ENCODE results near the gene CKAP4.

CKAP4 gene, protein sequence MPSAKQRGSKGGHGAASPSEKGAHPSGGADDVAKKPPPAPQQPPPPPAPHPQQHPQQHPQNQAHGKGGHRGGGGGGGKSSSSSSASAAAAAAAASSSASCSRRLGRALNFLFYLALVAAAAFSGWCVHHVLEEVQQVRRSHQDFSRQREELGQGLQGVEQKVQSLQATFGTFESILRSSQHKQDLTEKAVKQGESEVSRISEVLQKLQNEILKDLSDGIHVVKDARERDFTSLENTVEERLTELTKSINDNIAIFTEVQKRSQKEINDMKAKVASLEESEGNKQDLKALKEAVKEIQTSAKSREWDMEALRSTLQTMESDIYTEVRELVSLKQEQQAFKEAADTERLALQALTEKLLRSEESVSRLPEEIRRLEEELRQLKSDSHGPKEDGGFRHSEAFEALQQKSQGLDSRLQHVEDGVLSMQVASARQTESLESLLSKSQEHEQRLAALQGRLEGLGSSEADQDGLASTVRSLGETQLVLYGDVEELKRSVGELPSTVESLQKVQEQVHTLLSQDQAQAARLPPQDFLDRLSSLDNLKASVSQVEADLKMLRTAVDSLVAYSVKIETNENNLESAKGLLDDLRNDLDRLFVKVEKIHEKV

DNA sequence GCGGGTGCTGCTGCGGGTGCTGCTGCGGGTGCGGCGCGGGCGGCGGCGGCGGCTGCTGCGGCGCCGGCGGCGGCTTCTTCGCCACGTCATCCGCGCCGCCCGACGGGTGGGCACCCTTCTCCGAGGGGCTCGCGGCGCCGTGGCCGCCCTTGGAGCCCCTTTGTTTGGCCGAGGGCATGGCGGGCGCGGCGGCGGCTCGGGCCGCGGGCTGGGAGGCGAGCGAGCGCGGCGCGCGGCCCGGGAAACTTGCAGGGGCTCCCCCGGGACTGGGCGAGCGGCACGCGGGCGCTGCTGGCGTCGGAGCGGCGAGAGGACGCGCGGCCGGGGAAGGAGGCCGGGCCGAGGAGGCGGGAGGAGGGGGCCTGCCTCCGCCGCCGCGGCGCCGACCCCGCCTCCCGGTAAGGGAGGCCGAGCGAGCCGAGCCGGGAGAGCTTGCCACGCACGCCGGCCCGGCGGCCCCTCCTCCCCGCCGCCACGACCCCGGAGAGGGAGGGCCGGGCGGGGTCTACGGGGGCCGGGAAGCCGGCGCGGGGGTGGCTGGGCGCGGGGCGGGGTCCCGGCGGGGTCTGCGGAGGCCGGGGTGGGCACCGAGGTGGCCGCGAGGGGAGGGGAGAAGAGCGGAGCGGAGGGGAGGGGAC, at the start of gene CKAP4:
Gene CKAP4, minus strand, starts transcription at position 347 of the 638 bp plus-strand sequence. Its CDS starts 169 bp downstream, at position 178.
- peak within 1 kb of the TSS; percentile 81 for H3K27ac ChIP-seq

DNA sequence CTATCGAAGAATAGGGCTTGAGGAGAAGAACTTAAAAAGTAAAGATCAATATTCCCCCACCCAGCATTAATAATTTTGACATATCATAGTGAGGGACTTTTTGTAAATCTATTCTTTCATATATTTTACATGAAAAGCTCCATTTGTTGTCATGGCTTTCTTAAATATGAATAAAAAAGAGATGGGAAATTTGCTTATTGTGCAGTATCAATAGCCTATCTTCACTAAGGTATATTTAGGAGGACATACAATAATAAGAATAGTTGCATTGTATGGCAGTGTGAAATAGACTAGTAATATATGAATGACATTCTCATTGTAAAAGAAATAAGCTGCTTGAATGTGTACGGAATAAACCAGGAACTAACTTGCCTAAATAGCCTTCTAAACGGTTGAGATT, 49.3 kb upstream of the CKAP4 start:
- TF ChIP-seq, protein P1, sequence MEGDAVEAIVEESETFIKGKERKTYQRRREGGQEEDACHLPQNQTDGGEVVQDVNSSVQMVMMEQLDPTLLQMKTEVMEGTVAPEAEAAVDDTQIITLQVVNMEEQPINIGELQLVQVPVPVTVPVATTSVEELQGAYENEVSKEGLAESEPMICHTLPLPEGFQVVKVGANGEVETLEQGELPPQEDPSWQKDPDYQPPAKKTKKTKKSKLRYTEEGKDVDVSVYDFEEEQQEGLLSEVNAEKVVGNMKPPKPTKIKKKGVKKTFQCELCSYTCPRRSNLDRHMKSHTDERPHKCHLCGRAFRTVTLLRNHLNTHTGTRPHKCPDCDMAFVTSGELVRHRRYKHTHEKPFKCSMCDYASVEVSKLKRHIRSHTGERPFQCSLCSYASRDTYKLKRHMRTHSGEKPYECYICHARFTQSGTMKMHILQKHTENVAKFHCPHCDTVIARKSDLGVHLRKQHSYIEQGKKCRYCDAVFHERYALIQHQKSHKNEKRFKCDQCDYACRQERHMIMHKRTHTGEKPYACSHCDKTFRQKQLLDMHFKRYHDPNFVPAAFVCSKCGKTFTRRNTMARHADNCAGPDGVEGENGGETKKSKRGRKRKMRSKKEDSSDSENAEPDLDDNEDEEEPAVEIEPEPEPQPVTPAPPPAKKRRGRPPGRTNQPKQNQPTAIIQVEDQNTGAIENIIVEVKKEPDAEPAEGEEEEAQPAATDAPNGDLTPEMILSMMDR (IDR thresholded peaks at IDR 0.05): no peak
- no peak for TF ChIP-seq ZFX (IDR thresholded peaks at IDR 0.05; ENCODE audit: borderline replicate concordance)
- no peak overlapping the region for H3K27ac ChIP-seq

More for the DNA sequence above, at the start of gene CKAP4:
- TF ChIP-seq ZFX (IDR thresholded peaks at IDR 0.05; ENCODE audit: borderline replicate concordance): no peak
- TF ChIP-seq, protein P1 (IDR thresholded peaks at IDR 0.05): no peak

DNA sequence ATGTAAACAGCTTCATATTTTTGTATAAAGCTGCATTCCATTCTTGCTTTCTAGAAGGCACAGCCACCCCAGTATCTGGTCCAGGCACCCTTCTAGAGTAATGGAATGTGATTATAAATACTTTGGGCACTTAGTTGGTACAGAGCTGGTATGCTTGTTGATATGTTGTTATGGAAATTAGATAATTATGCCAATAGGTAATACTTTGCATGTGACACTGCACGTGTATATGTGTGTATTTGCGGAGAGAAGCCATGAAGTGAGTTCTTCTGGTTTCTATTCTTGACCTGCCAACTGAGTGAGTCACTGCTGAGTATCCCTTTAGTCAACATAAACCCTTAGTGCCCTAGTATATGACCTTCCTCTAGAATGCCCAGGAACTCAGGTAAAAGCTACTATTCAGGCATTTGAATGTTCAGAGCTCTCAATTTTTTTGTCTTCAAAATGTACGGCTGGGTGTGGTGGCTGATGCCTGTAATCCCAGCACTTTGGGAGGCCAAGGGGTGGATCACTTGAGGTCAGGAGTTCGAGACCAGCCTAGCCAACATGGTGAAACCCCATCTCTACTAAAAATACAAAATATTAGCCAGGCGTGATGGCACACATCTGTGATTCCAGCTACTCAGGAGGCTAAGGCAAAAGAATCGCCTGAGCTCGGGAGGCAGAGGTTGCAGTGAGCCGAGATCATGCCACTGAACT, 48.5 kb upstream of the CKAP4 start:
- TF ChIP-seq, protein P1 (IDR thresholded peaks at IDR 0.05): no peak
- TF ChIP-seq ZFX (IDR thresholded peaks at IDR 0.05; ENCODE audit: borderline replicate concordance): no peak
- H3K27ac ChIP-seq: no peak overlapping the region

DNA sequence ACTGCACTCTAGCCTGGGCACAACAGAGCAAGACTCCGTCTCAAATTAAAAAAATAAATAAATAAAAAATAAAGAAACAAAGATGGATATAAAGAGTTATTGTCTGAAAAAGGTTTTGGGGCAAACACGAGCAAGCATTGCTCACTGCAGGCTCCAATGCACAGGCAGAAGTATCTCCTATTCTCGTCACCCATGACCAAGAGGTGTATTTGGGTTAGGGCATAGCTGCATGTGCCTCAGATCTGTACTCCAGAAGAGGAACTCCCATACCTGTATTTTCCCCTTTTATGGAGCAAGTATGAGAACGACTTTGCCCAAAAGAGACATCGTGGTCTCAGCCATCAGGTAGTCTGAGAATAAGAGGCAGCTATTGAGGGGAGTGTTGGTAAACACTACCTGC, 44.5 kb upstream of the CKAP4 start:
- TF ChIP-seq ZFX (IDR thresholded peaks at IDR 0.05; ENCODE audit: borderline replicate concordance): no peak
- TF ChIP-seq, protein P1 (IDR thresholded peaks at IDR 0.05): no peak
- no peak overlapping the region for H3K27ac ChIP-seq

DNA sequence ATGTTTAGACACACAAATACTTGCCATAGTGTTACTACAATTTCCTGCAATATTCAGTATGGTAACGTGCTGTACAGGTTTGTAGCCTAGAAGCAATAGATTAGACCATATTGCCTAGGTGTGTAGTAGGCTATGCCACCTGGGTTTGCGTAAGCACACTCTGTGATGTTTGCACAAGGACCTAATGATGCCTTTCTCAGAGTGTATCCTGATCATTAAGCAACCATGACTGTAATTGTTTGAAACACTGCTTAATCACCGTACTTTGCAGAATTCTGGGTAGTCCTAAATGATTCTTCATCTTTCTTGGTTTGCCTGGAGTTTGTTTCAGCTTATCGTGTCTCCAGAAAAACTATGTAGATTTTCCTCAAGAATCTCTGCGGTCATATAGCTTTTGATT, 43.5 kb upstream of the CKAP4 start:
- no peak overlapping the region for H3K27ac ChIP-seq
- TF ChIP-seq, protein P1 (IDR thresholded peaks at IDR 0.05): no peak
- no peak for TF ChIP-seq ZFX (IDR thresholded peaks at IDR 0.05; ENCODE audit: borderline replicate concordance)

DNA sequence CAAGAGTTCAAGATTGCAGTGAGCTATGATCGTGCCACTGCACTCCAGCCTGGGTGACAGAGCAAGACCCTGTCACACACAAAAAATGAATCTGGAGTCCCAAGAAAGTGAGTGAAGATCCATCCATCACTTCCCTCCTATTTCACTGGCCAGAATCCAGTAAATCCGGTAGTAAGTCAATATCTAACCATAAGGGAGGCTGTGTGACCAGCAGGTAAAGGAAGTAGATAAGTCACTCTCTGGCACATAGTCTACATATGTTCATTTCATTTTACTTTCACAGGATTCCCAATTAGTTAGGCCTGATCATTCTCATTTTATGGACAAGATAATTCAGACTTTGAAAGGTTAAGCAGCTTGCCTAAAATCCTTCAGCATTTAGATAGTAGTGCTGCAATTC, 42.8 kb upstream of the CKAP4 start:
- H3K27ac ChIP-seq: no peak overlapping the region
- TF ChIP-seq ZFX (IDR thresholded peaks at IDR 0.05; ENCODE audit: borderline replicate concordance): no peak
- TF ChIP-seq, protein P1 (IDR thresholded peaks at IDR 0.05): no peak

All from 22Rv1 (cell line).